Amygdala (tissue), 56 donors: ENCODE data around the gene TMPRSS7.

Experiments
- DNase-seq, 56 donors: peaks; one replicate each; lab custom pipeline; 2025; lab: John Stamatoyannopoulos, UW

Gene TMPRSS7

GRCh38 chr3:112123548-112123947 lies 89.0 kb downstream of the TMPRSS7 start:
- no peak for DNase-seq

- DNase-seq: no peak
Measured at GRCh38 chr3:112124907-112125607, 90.5 kb downstream of the TMPRSS7 start.

- DNase-seq: no peak
Measured at GRCh38 chr3:112126511-112126911, 92.0 kb downstream of the TMPRSS7 start.

GRCh38 chr3:112127522-112128494 lies 93.3 kb downstream of the TMPRSS7 start:
- DNase-seq: no peak

- DNase-seq: no peak
Measured at GRCh38 chr3:112128843-112129727, 94.5 kb downstream of the TMPRSS7 start.

GRCh38 chr3:112129925-112130637 lies 95.5 kb downstream of the TMPRSS7 start:
- no peak for DNase-seq

GRCh38 chr3:112130638-112130993 lies 96.1 kb downstream of the TMPRSS7 start:
- DNase-seq: no peak
